Natural killer cell (primary cell): Measurements from ENCODE around the gene MAP3K6. TPM values are rescaled to one million over a fixed set of nuclear protein-coding genes. Genes with fewer than 3 reads are reported as not detected.

Experiments used
- ATAC-seq, 3 donors: fragments of 150-1000 bp in 2 of 3; fragments of 200-7000 bp in 1 of 3; cut with Tn5 transposase; 1 replicate in 1 of 3; 2 replicates in 2 of 3; pipeline ENCODE4 v1.10.0; 2021; ENCODE audit warnings: mild to moderate bottlenecking in 2 of 3, moderate library complexity in 2 of 3
- DNase-seq, 2 donors: peaks; one replicate each; pipeline versions ENCODE4 v3.0.0 to v3.0.0-alpha.2; 2013 to 2021; ENCODE audit warnings: mixed read lengths in 1 of 2
- H3K27ac ChIP-seq: one replicate; pipeline ENCODE4 v1.5.1; 2013; ENCODE audit warnings: mild to moderate bottlenecking, low read length
- H3K27me3 ChIP-seq: one replicate; pipeline ENCODE4 v1.6.1; 2013; ENCODE audit warnings: low read length; ENCODE audit not compliant: control insufficient read depth, insufficient read depth
- H3K36me3 ChIP-seq: one replicate; pipeline ENCODE4 v1.6.1; 2013; ENCODE audit warnings: low read length; ENCODE audit not compliant: control insufficient read depth, insufficient read depth
- H3K4me1 ChIP-seq: one replicate; pipeline ENCODE4 v1.6.1; 2013; ENCODE audit warnings: low read length; ENCODE audit not compliant: control insufficient read depth, insufficient read depth
- H3K4me3 ChIP-seq: one replicate; pipeline ENCODE4 v1.5.1; 2013; ENCODE audit warnings: low read length
- H3K9me3 ChIP-seq: one replicate; pipeline ENCODE4 v1.6.1; 2013; ENCODE audit warnings: low read length; ENCODE audit not compliant: control insufficient read depth, insufficient read depth
- H3K27ac Mint-ChIP-seq, 2 donors: one replicate each; pipeline ENCODE4 v1.8.0; 2022; ENCODE audit warnings: mild to moderate bottlenecking in 2 of 2, mixed read lengths in 2 of 2, moderate library complexity in 1 of 2
- H3K27me3 Mint-ChIP-seq, 2 donors: one replicate each; pipeline ENCODE4 v1.8.0; 2022; ENCODE audit warnings: low read depth in 2 of 2, mixed read lengths in 2 of 2
- H3K36me3 Mint-ChIP-seq: one replicate; pipeline ENCODE4 v1.8.0; 2022; ENCODE audit warnings: mixed read lengths
- H3K4me1 Mint-ChIP-seq, 2 donors: one replicate each; pipeline ENCODE4 v1.8.0; 2022; ENCODE audit warnings: mixed read lengths in 2 of 2
- H3K4me3 Mint-ChIP-seq: one replicate; pipeline ENCODE4 v1.8.0; 2022; ENCODE audit warnings: mild to moderate bottlenecking, moderate library complexity, mixed read lengths
- H3K9me3 Mint-ChIP-seq, 2 donors: one replicate each; pipeline ENCODE4 v1.8.0; 2022; ENCODE audit warnings: mixed read lengths in 2 of 2
- WGBS: methylation state at CpG from one replicate; pipeline ENCODE4 v1.1.7; 2013; ENCODE audit warnings: missing lambda C conversion rate; ENCODE audit not compliant: insufficient coverage; 5-methylcytosine and 5-hydroxymethylcytosine counted together
- intact Hi-C: fragments of 100-400 bp; cut with micrococcal nuclease; formaldehyde crosslinking; loops from one replicate; pipeline ENCODE4 v1.14.2; 2022
- total RNA-seq, 4 donors: library from RNA; stranded (reverse); fragments of 120-200 nt in 1 of 4; gene quantifications; one replicate each; pipeline versions ENCODE4 v1.2.3 to v1.2.4, GENCODE V29; 2013 to 2022
- TF ChIP-seq, protein P1 (sequence below): fragments of 200-600 bp; IDR thresholded peaks from one replicate; pipeline ENCODE4 v1.8.0; 2022; ENCODE audit warnings: antibody characterized with exemption

Gene MAP3K6
- total RNA-seq, 3 donors from 2014 or later (not counting 1 experiment from before 2014, with no cell fraction given): 8.2 to 15.1 (median 12.1) TPM

DNA sequence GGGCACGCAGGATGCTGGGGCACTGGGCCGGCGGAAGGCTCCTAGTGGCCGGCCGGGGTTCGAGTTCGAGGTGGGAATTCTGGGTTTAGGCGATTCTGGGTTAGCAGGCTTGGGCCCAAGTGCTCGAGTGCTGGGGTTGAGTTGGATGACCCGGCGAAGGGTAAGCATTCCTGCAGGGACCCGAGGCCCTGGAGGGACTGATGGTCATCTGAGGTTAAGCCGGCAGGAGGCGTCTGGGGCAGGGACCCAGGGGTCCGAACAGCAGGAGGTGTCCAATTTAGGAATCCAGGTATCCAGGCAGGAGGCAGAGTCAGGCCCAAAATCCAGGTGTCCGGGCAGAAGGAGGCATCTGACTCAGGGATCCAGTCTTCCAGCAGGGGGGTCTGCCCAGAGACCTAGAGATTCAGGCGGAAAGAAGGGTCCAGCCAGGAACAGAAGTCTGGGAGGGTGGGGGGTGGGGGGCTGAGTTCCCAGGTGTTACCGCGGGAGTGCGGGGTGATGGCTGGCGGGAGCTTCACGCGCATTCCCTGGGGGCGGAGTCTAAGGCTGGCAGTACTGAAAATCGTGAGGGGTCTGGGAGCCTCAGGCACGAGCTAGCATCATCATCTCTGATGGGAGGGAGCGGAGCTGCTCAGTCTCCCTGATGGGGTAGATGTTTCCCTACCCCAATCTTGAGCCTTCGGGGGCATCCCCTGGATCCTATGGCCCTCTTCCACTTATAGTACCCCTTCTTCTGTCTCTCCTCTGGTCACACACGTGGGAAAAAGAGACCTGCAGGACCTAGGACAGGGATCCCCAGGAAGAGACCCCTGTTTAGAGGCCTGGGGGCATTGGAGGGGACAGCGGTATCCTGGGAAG, 26.2 kb upstream of the MAP3K6 start:
- Mint-ChIP-seq H3K4me3 (peak overlapping the region; percentile 61), H3K36me3 (no peaks in the 10 kb centered on the region), H3K9me3 (no peaks in the 10 kb centered on the region), H3K4me1 (peaks cover 9 to 19% of the 10 kb centered on the region in 2 donors), H3K27me3 (peaks cover 7 to 14% of the 10 kb centered on the region in 2 donors), H3K27ac (peak overlapping the region in 1 of 2 donors; percentile 98)
- Histone ChIP-seq H3K4me1 (peaks cover 23% of the 10 kb centered on the region), H3K4me3 (peak overlapping the region; percentile 20), H3K36me3 (no peaks in the 10 kb centered on the region), H3K27me3 (no peaks in the 10 kb centered on the region), H3K27ac (no peak overlapping the region), H3K9me3 (no peaks in the 10 kb centered on the region)
- WGBS: 46% methylated on average over 30 of the region's 30 CpGs
- TF ChIP-seq, protein P1, sequence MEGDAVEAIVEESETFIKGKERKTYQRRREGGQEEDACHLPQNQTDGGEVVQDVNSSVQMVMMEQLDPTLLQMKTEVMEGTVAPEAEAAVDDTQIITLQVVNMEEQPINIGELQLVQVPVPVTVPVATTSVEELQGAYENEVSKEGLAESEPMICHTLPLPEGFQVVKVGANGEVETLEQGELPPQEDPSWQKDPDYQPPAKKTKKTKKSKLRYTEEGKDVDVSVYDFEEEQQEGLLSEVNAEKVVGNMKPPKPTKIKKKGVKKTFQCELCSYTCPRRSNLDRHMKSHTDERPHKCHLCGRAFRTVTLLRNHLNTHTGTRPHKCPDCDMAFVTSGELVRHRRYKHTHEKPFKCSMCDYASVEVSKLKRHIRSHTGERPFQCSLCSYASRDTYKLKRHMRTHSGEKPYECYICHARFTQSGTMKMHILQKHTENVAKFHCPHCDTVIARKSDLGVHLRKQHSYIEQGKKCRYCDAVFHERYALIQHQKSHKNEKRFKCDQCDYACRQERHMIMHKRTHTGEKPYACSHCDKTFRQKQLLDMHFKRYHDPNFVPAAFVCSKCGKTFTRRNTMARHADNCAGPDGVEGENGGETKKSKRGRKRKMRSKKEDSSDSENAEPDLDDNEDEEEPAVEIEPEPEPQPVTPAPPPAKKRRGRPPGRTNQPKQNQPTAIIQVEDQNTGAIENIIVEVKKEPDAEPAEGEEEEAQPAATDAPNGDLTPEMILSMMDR: no peak
- no peak for ATAC-seq
- intact Hi-C loops: no loop called here
- DNase-seq: no peak

DNA sequence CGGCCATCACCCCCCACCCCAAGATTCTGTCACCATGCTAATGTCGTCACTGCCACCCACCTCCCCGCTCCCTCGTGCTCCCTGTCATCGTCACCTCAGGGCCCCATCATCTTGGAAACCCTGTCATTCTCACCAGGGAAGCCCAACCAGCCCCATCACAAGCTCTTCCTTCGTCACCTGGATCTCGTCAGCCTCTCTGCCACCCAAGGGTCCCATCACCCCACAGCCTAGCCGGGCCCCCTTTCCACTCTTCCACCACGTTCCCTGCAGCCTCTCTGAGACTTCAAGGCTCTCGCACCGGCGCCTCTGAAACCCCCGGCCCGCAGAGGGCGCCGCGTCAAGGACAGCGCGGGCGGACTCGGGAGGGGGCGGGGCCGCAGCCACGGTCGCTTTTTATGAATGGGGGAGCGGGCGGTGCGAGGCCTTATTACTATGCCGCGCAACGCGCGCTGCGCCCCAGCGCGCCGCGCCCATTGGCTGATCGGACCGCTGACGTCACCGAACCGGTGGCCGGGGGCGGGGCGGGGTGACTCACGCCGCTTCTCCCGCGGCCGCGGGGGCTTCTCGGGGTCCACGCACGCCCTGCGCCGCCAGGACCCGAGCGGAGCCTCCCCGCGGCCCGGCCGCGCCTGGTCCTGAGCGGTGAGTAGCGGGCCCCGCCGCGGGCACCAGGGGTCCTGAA, 25.5 kb upstream of the MAP3K6 start, which contains the start of gene GPR3:
GPR3 (plus strand) TSS at position 527 of the 682 bp plus-strand sequence. CDS start 1,177 bp downstream, outside the sequence.
- 2% methylated on average over 69 of the region's 69 CpGs for WGBS
- H3K27me3 Mint-ChIP-seq: peaks cover 7 to 14% of the 10 kb centered on the region in 2 donors
- DNase-seq: peak; percentile 95 to 96
- H3K36me3 ChIP-seq: no peaks in the 10 kb centered on the region
- peaks cover 23% of the 10 kb centered on the region for H3K4me1 ChIP-seq
- peaks cover 9 to 19% of the 10 kb centered on the region in 2 donors for H3K4me1 Mint-ChIP-seq
- no peak within 1 kb of the TSS for H3K27ac ChIP-seq
- no peaks in the 10 kb centered on the region for H3K27me3 ChIP-seq
- peak within 1 kb of the TSS; percentile 87 for H3K4me3 Mint-ChIP-seq
- intact Hi-C loops: no loop called here
- H3K27ac Mint-ChIP-seq: peak within 1 kb of the TSS; percentile 84 to 98
- no peaks in the 10 kb centered on the region for H3K36me3 Mint-ChIP-seq
- no peaks in the 10 kb centered on the region for H3K9me3 Mint-ChIP-seq
- no peaks in the 10 kb centered on the region for H3K9me3 ChIP-seq
- ATAC-seq: peak; percentile 88 to 96 (median 93)
- TF ChIP-seq, protein P1: peak; percentile 45
- peak within 1 kb of the TSS; percentile 20 for H3K4me3 ChIP-seq

- Histone ChIP-seq H3K27ac (no peak overlapping the region), H3K4me1 (peaks cover 23% of the 10 kb centered on the region), H3K36me3 (no peaks in the 10 kb centered on the region), H3K9me3 (no peaks in the 10 kb centered on the region), H3K27me3 (no peaks in the 10 kb centered on the region), H3K4me3 (no peak overlapping the region)
- Mint-ChIP-seq H3K27me3 (peaks cover 7 to 17% of the 10 kb centered on the region in 2 donors), H3K4me3 (peak overlapping the region; percentile 87), H3K27ac (peak overlapping the region; percentile 84 to 98), H3K36me3 (no peaks in the 10 kb centered on the region), H3K4me1 (peaks cover 9 to 19% of the 10 kb centered on the region in 2 donors), H3K9me3 (no peaks in the 10 kb centered on the region)
- DNase-seq: peak in 1 of 2 donors; percentile 64
- no peak for ATAC-seq
- 18% methylated on average over 13 of the region's 13 CpGs for WGBS
- TF ChIP-seq, protein P1: no peak
- intact Hi-C loops: no loop called here
Measured at GRCh38 chr1:27391511-27392095, 24.8 kb upstream of the MAP3K6 start.
